Mucosa of rectum (tissue), 2 donors: ENCODE results near the gene CFAP161.

Experiments used
- H3K27ac ChIP-seq, 2 donors: one replicate each; pipeline ENCODE4 v1.7.0; 2013; ENCODE audit warnings: inconsistent platforms in 2 of 2, low read depth in 2 of 2, low read length in 2 of 2
- H3K27me3 ChIP-seq, 2 donors: one replicate each; pipeline ENCODE4 v1.7.0; 2013; ENCODE audit warnings: low read length in 2 of 2; ENCODE audit not compliant: control insufficient read depth in 2 of 2, insufficient read depth in 2 of 2
- H3K36me3 ChIP-seq, 2 donors: one replicate each; pipeline ENCODE4 v1.7.0; 2013; ENCODE audit warnings: low read length in 2 of 2; ENCODE audit not compliant: control insufficient read depth in 2 of 2, insufficient read depth in 2 of 2
- H3K4me1 ChIP-seq, 2 donors: one replicate each; pipeline ENCODE4 v1.7.0; 2013; ENCODE audit warnings: low read length in 2 of 2, mild to moderate bottlenecking in 1 of 2; ENCODE audit not compliant: control insufficient read depth in 2 of 2, insufficient read depth in 2 of 2
- H3K4me3 ChIP-seq, 2 donors: one replicate each; pipeline ENCODE4 v1.7.0; 2013; ENCODE audit warnings: low read length in 2 of 2
- H3K9ac ChIP-seq, 2 donors: one replicate each; pipeline ENCODE4 v1.7.0; 2013; ENCODE audit warnings: low read length in 2 of 2, low read depth in 1 of 2, mild to moderate bottlenecking in 1 of 2
- H3K9me3 ChIP-seq, 2 donors: one replicate each; pipeline ENCODE4 v1.7.0; 2013; ENCODE audit warnings: low read length in 2 of 2; ENCODE audit not compliant: control insufficient read depth in 2 of 2
- donor health status: healthy.
- donor health status: Normal muscosa, but diverticular disease.

Gene CFAP161, protein sequence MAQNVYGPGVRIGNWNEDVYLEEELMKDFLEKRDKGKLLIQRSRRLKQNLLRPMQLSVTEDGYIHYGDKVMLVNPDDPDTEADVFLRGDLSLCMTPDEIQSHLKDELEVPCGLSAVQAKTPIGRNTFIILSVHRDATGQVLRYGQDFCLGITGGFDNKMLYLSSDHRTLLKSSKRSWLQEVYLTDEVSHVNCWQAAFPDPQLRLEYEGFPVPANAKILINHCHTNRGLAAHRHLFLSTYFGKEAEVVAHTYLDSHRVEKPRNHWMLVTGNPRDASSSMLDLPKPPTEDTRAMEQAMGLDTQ

DNA sequence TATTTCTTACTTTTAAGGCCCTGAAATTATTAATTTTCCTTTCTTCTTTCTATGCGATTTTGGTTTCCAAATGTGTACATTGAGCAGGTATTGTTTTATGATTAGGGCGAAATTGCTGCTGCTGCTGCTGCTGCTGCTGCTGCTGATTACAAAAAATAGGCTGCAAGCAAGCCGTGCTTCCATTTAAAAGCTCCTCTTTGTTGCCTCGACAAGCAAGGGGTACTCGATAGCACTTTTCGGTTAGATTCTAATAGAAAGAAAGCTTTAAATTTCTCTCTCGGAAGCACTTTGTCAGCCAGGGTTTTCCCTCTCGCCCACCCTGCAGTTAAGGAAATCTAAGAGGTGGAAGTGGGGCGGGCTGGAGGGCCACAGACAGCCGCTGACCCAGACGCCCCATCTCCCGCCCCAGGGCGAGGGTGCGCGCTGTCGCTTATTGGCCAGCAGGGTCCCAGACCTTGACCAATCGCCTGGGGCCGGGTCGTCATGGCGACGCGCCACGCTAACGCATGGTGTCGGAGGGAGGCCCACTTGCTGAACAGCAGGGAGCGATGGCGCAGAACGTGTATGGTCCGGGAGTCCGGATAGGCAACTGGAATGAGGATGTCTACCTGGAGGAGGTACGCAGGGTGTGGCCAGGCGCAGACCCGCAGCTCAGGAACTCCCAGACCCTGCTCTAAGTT, at the start of gene CFAP161:
CFAP161 (plus strand) TSS at position 489 of the 680 bp plus-strand sequence; CDS start at position 549, 60 bp downstream.
- Histone ChIP-seq H3K36me3 (no peaks in the 10 kb centered on the region), H3K9ac (no peak within 1 kb of the TSS), H3K9me3 (no peaks in the 10 kb centered on the region), H3K27ac (no peak within 1 kb of the TSS), H3K4me3 (peak within 1 kb of the TSS in 1 of 2 donors; percentile 27), H3K27me3 (peaks cover 9 to 11% of the 10 kb centered on the region in 2 donors), H3K4me1 (no peaks in the 10 kb centered on the region)

DNA sequence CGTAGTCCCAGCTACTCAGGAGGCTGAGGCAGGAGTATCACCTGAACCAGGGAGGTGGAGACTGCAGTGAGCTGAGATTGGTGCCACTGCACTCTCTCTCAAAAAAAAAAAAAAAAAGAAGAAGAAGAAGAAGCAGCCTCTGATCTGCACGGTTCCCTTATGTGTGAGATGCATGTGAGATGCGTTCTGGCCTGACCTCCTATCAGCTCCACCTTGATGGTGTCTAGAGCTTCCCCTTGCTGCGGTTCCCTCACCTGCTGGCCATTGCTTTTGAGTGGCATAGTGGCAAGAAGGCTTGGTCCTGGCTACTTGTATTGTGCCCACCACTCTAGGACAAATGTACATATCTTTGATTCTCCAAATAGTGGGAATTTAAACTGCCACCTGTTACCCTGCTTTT, 49.4 kb upstream of the CFAP161 start:
- H3K27me3 ChIP-seq, result peaks cover 3% of the 10 kb centered on the region in 2 donors
- no peak overlapping the region for H3K9ac ChIP-seq
- no peak overlapping the region for H3K4me3 ChIP-seq
- H3K27ac ChIP-seq, result no peak overlapping the region
- no peaks in the 10 kb centered on the region for H3K4me1 ChIP-seq
- no peaks in the 10 kb centered on the region for H3K36me3 ChIP-seq
- no peaks in the 10 kb centered on the region for H3K9me3 ChIP-seq

DNA sequence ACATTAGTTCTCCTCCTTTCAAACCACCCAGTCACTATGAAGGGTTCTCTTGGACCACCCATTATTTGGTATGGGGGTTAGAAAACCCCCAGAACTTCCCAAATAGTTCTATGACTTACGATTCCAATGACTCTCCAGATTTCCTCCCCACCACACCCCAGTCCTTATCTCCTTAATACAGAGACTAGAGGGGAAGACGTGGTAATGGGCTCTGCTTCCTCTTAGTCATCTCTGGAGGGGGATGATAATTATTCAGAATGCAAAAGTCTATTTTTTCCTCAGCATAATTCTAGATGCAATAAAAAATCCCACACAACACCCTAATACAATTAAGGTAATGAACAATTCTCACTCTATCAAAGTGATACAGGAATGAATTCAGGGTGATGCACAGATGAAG, 48.9 kb upstream of the CFAP161 start:
- H3K4me1 ChIP-seq, result no peaks in the 10 kb centered on the region
- no peaks in the 10 kb centered on the region for H3K9me3 ChIP-seq
- H3K9ac ChIP-seq, result no peak overlapping the region
- no peak overlapping the region for H3K4me3 ChIP-seq
- peaks cover 3% of the 10 kb centered on the region in 2 donors for H3K27me3 ChIP-seq
- H3K36me3 ChIP-seq, result no peaks in the 10 kb centered on the region
- no peak overlapping the region for H3K27ac ChIP-seq

DNA sequence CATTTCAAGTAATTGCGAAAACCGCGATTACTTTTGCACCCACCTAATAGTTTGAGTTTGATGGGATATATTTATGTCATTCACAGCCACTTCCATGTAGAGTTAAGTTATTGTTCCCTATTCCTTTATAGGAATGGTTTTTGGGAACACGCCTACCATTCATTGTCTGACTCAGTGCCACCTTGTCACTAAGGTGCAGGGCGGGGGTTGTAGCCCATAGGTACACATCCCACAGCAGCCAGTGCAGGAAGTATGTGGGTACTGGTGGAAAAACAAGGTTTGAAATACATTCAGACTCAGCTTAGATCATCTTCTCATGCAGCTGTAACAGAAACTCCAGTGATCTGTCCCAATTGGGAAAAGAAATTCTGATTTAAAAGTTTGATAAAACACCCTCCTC, 48.2 kb upstream of the CFAP161 start:
- Histone ChIP-seq H3K27ac (no peak overlapping the region), H3K4me3 (no peak overlapping the region)

DNA sequence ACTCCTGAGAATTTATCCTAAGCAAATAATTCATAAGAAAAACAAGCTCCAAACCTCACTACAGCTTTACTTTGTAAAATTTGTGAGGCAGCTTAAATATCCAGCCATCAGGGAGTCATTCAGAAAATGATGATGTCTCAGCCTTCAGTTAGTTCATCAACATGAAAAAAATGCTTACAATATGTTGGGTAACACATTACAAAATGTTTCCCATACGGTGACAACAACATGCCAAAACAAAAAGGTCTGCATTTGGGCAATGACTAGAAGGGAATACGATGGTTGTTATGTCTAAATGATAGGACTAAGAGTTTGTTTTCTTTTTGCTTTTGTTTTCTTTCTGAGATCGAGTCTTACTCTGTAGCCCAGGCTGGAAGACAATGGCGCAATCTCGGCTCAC, 47.0 kb upstream of the CFAP161 start:
- no peak overlapping the region for H3K27ac ChIP-seq
- H3K36me3 ChIP-seq, result no peaks in the 10 kb centered on the region
- H3K9ac ChIP-seq, result no peak overlapping the region
- H3K9me3 ChIP-seq, result no peaks in the 10 kb centered on the region
- peaks cover 3 to 5% of the 10 kb centered on the region in 2 donors for H3K27me3 ChIP-seq
- H3K4me1 ChIP-seq, result no peaks in the 10 kb centered on the region
- no peak overlapping the region for H3K4me3 ChIP-seq

More for the DNA sequence above, 48.2 kb upstream of the CFAP161 start:
- Histone ChIP-seq H3K4me1 (no peaks in the 10 kb centered on the region), H3K36me3 (no peaks in the 10 kb centered on the region), H3K9ac (no peak overlapping the region), H3K27me3 (peaks cover 3% of the 10 kb centered on the region in 2 donors), H3K9me3 (no peaks in the 10 kb centered on the region)

DNA sequence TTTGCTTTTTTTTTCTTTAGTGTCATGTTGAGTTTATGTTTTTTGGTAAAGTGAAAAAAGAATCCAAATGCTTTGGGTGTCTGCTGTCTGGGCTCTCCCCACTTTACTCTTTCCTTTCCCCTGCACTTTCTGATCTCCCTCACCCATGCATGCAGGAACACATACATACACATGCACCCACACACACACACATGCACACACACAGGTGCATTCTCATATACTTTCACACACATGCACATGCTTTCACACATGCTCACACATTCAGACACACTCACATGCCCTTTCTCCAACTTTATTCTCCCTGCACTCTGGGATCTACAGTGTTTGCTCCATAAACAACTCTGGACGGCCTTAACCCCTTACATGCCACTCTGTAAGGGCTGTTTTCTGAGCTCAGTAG, 46.4 kb upstream of the CFAP161 start:
- Histone ChIP-seq H3K4me3 (no peak overlapping the region), H3K9me3 (no peaks in the 10 kb centered on the region), H3K27ac (no peak overlapping the region), H3K4me1 (no peaks in the 10 kb centered on the region), H3K36me3 (no peaks in the 10 kb centered on the region), H3K9ac (no peak overlapping the region), H3K27me3 (peaks cover 3 to 6% of the 10 kb centered on the region in 2 donors)

DNA sequence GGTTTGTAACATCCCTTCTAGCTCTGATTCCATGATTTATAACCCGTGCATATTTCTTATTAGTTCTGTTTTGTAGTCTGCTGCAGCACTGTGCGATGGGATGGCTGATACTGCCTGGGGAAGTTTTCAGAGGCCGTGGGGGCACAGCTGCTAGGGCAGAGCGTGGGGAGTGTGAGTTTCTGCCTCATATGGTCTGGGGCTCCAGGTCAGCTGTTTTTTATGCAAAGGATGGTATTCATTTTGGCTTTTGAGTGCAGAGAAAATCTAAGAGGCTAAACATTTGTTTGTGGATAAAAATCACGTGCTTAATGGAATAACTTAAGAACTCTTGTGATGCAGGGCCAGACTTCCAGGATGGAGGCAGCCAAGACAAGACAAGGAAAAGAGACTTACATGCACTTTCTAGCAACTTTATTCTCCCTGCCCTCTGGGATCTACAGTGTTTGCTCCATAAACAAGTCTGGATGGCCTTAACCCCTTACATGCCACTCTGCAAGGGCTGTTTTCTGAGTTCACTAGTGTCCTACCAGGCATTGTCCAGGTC, 45.5 kb upstream of the CFAP161 start:
- H3K27me3 ChIP-seq, result peaks cover 3 to 6% of the 10 kb centered on the region in 2 donors
- H3K27ac ChIP-seq, result no peak overlapping the region
- H3K9ac ChIP-seq, result no peak overlapping the region
- no peak overlapping the region for H3K4me3 ChIP-seq
- H3K4me1 ChIP-seq, result no peaks in the 10 kb centered on the region
- H3K9me3 ChIP-seq, result no peaks in the 10 kb centered on the region
- no peaks in the 10 kb centered on the region for H3K36me3 ChIP-seq

DNA sequence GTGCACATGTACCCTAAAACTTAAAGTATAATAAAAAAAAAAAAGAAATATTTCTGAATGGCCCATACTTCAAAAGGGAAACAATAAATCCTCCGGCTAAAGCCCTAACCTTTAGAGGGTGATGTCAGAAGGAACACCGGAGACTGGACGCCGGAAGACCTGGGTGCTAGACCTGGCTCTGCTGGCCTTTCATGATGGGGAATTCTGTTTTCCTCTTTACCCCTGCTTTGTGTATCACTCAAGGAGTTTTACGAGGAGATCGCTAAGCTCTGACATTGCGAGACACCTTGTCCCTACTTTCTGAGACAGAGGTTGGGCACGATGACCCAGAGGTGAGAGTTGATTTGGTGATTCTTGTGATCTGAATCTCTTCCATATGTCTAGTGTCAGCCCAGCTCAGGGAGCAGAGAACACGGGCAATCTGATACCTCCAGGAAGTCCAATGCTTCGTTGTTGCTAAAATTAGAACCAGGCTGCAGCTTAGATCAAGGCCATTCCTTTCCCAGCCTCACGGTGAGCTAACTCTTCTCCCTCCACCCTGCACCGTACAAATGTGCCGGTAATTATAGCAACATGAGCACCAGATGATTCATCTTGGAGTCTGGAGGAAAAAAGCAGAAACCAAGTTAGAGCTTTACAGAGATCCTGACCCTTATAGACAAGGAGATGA, 42.0 kb upstream of the CFAP161 start:
- no peak overlapping the region for H3K27ac ChIP-seq
- no peaks in the 10 kb centered on the region for H3K9me3 ChIP-seq
- peaks cover 3 to 8% of the 10 kb centered on the region in 2 donors for H3K27me3 ChIP-seq
- no peaks in the 10 kb centered on the region for H3K4me1 ChIP-seq
- no peak overlapping the region for H3K4me3 ChIP-seq
- no peaks in the 10 kb centered on the region for H3K36me3 ChIP-seq
- no peak overlapping the region for H3K9ac ChIP-seq

DNA sequence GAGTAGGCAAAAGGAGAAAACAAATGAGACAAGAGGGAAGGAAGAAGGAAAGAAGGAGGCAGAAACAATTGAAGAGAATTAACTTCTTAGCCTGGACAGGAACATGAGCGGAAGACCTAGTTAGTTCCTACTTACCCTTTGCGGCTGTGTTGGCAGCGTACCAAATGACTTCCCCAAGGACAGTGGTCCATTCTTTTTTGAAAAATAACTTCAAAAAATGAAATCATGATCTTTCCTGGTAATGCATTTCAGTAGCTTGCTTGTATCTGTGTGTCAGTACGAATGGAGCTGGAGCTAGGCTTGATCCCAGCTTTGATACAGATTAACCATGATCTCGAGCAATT, 41.5 kb upstream of the CFAP161 start:
- Histone ChIP-seq H3K36me3 (no peaks in the 10 kb centered on the region), H3K4me3 (no peak overlapping the region), H3K4me1 (no peaks in the 10 kb centered on the region), H3K9ac (no peak overlapping the region), H3K9me3 (no peaks in the 10 kb centered on the region), H3K27ac (no peak overlapping the region), H3K27me3 (peaks cover 3 to 8% of the 10 kb centered on the region in 2 donors)

DNA sequence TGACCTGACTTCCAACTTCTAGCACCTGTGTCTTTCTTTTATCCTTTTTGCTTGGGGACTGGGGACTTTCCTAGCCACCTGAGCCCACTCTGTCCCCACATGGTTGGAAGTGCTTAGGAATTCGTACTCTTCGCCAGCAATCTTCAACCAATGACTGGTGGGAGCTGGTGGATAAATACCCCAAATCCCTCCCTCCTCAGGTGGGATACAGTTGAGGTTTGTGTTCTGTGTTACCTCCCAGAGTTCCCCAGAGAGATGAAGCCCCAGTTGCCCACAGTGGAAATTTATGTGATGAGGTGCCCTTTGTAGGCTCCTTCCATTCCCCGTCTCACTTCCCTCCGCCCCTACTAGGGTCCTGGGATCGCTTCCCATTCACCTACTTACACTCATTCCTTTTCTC, 40.1 kb upstream of the CFAP161 start:
- Histone ChIP-seq H3K27ac (no peak overlapping the region), H3K9me3 (no peaks in the 10 kb centered on the region), H3K9ac (no peak overlapping the region), H3K4me1 (no peaks in the 10 kb centered on the region), H3K27me3 (peaks cover 0 to 6% of the 10 kb centered on the region in 2 donors), H3K36me3 (no peaks in the 10 kb centered on the region), H3K4me3 (no peak overlapping the region)
